Hepatocyte (in vitro differentiated cells): ENCODE data around the gene SPINK1. TPM values are rescaled to one million over a fixed set of nuclear protein-coding genes. Genes with fewer than 3 reads are reported as not detected.

Experiments
- DNase-seq: peaks from one replicate; pipeline ENCODE4 v3.0.0-alpha.2; 2016; ENCODE audit warnings: low spot score
- H2AFZ ChIP-seq: fragments of 200-600 bp; sonication (generic); 2 replicates; pipeline ENCODE4 v1.6.0; 2016; ENCODE audit warnings: antibody characterized with exemption, mild to moderate bottlenecking
- H3K27ac ChIP-seq: fragments of 200-600 bp; sonication (generic); 2 replicates; pipeline ENCODE4 v1.5.1; 2016; ENCODE audit warnings: mild to moderate bottlenecking
- H3K27me3 ChIP-seq: fragments of 200-600 bp; sonication (generic); 2 replicates; pipeline ENCODE4 v1.6.1; 2016
- H3K36me3 ChIP-seq: fragments of 200-600 bp; sonication (generic); replicated peaks from 2 replicates; pipeline ENCODE4 v1.5.1; 2016; ENCODE audit warnings: low read depth; ENCODE audit not compliant: insufficient read depth
- H3K4me1 ChIP-seq: fragments of 200-600 bp; sonication (generic); 2 replicates; pipeline ENCODE4 v1.5.1; 2016; ENCODE audit warnings: mild to moderate bottlenecking, moderate library complexity; ENCODE audit not compliant: insufficient read depth
- H3K4me2 ChIP-seq: fragments of 200-600 bp; sonication (generic); 2 replicates; pipeline ENCODE4 v1.6.0; 2016
- H3K4me3 ChIP-seq: fragments of 200-600 bp; sonication (generic); 2 replicates; pipeline ENCODE4 v1.5.1; 2016; ENCODE audit warnings: mild to moderate bottlenecking
- H3K79me2 ChIP-seq: fragments of 200-600 bp; sonication (generic); 2 replicates; pipeline ENCODE4 v1.6.0; 2017; ENCODE audit warnings: mild to moderate bottlenecking
- H3K9me2 ChIP-seq: fragments of 200-600 bp; sonication (generic); replicated peaks from 2 replicates; pipeline ENCODE4 v1.6.0; 2017; ENCODE audit warnings: mild to moderate bottlenecking; ENCODE audit not compliant: insufficient read depth
- H3K9me3 ChIP-seq: fragments of 200-600 bp; sonication (generic); 2 replicates; pipeline ENCODE4 v1.5.1; 2016; ENCODE audit warnings: low read depth, mild to moderate bottlenecking
- H4K20me1 ChIP-seq: fragments of 200-600 bp; sonication (generic); 2 replicates; pipeline ENCODE4 v1.6.0; 2016; ENCODE audit warnings: mild to moderate bottlenecking; ENCODE audit not compliant: insufficient read depth, poor library complexity, severe bottlenecking
- EZH2 ChIP-seq: fragments of 200-600 bp; sonication (generic); IDR thresholded peaks from 2 replicates; pipeline ENCODE4 v1.6.1; 2016; ENCODE audit warnings: antibody characterized with exemption, mild to moderate bottlenecking, borderline replicate concordance
- EZH2phosphoT487 ChIP-seq: fragments of 200-600 bp; sonication (generic); IDR thresholded peaks from one replicate; pipeline ENCODE4 v1.6.1; 2018; ENCODE audit warnings: antibody characterized with exemption, mild to moderate bottlenecking, low read depth, moderate library complexity; ENCODE audit not compliant: unreplicated experiment, severe bottlenecking
- WGBS: methylation state at CpG from one replicate; pipeline ENCODE4 v1.1.6; 2016; ENCODE audit warnings: low lambda C conversion rate; ENCODE audit errors: missing lambda C conversion rate; 5-methylcytosine and 5-hydroxymethylcytosine counted together
- polyA plus RNA-seq: library from polyadenylated mRNA; unstranded; fragments of >200 nt; fragmentation: Nextera tagmentation; extraction: Ambion mirVana; gene quantifications from 2 replicates; pipeline ENCODE4 v1.2.1, GENCODE V29; 2016
- total RNA-seq: library from RNA; depleted of rRNA; stranded (reverse); fragments of >200 nt; gene quantifications from 2 replicates; pipeline ENCODE4 v1.2.3, GENCODE V29; 2014
- TF ChIP-seq, protein P1 (sequence below): fragments of 200-600 bp; sonication (generic); IDR thresholded peaks from 2 replicates; pipeline ENCODE4 v1.5.1; 2016; ENCODE audit warnings: antibody characterized with exemption, mild to moderate bottlenecking; ENCODE audit not compliant: poor library complexity

Gene SPINK1
- total and polyA plus RNA-seq, 2 experiments from 2014 or later: 1,467 to 2,947 TPM

DNA sequence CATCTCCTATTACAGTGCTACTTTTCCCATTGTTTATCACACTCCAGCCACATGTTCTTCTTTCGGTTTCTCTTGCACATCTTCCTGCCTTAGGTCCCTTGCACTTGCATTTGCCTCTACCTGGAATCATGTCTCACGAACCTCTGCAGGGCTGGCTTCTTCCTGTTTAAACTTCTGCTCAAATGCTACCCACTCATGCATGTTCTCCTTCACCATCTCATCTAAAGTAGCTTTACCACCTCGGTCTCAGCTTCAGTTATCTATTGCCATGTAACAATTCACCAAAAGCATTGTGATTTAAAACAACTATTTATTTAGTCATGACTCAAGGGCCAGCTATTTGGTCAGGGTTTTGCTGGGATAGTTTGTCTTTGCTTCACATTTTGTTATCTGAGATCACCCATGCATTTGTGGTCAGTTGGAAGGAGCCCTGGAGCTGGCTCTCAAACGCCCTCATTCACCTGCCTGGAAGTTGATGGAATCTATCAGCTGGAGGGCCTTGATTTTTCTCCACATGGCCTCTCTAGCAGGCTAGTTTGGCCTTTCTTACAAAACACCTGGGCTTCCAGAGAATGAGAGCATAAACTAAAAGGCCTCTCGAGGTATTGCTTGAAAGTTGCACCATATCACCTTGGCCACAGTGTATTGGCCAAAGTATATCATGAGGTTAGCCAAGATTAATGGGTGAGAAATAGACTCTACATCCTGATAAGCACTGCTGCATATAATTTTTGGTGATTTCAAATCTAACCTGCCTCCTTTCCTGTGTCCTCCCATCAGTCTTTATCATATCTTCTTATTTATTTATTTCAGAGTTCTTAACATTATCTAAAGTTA, 21.4 kb downstream of the SPINK1 start:
- H3K4me1 ChIP-seq: no peaks in the 10 kb centered on the region
- no peaks in the 10 kb centered on the region for H3K9me3 ChIP-seq
- H2AFZ ChIP-seq: no peak overlapping the region
- H3K36me3 ChIP-seq: no peaks in the 10 kb centered on the region
- no peaks in the 10 kb centered on the region for H3K9me2 ChIP-seq
- H4K20me1 ChIP-seq: no peaks in the 10 kb centered on the region
- TF ChIP-seq EZH2: no peak
- TF ChIP-seq, protein P1, sequence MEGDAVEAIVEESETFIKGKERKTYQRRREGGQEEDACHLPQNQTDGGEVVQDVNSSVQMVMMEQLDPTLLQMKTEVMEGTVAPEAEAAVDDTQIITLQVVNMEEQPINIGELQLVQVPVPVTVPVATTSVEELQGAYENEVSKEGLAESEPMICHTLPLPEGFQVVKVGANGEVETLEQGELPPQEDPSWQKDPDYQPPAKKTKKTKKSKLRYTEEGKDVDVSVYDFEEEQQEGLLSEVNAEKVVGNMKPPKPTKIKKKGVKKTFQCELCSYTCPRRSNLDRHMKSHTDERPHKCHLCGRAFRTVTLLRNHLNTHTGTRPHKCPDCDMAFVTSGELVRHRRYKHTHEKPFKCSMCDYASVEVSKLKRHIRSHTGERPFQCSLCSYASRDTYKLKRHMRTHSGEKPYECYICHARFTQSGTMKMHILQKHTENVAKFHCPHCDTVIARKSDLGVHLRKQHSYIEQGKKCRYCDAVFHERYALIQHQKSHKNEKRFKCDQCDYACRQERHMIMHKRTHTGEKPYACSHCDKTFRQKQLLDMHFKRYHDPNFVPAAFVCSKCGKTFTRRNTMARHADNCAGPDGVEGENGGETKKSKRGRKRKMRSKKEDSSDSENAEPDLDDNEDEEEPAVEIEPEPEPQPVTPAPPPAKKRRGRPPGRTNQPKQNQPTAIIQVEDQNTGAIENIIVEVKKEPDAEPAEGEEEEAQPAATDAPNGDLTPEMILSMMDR: no peak
- TF ChIP-seq EZH2phosphoT487: no peak
- no peaks in the 10 kb centered on the region for H3K27me3 ChIP-seq
- no peak for DNase-seq
- no peak overlapping the region for H3K4me3 ChIP-seq
- no peaks in the 10 kb centered on the region for H3K79me2 ChIP-seq
- no peak overlapping the region for H3K27ac ChIP-seq
- 56% methylated on average over 5 of the region's 5 CpGs for WGBS
- H3K4me2 ChIP-seq: no peak overlapping the region

DNA sequence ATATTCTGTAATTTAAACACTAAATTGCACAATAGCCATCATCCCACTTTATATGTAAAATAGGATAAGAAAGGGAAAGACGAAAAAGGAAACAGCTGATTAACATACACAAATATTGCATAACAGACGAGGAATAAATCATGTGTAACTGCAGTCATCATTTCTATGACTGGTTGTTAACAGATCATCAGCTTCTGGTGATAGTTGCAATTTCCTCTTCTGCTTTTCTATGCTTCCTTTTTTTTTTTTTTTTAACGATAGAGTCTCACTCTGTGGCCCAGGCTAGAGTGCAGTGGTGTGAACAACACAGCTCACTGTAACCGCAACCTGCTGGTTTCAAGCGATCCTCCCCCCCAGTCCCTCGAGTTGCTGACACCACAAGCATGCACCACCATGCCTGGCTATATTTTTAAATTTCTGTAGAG, 26.4 kb downstream of the SPINK1 start:
- no peak for DNase-seq
- WGBS: 81% methylated on average over 6 of the region's 6 CpGs
- Histone ChIP-seq H3K79me2 (no peaks in the 10 kb centered on the region), H2AFZ (no peak overlapping the region), H3K9me2 (no peaks in the 10 kb centered on the region), H3K9me3 (no peaks in the 10 kb centered on the region), H3K27me3 (no peaks in the 10 kb centered on the region), H3K27ac (peak overlapping the region; percentile 29), H3K36me3 (no peaks in the 10 kb centered on the region), H3K4me1 (no peaks in the 10 kb centered on the region), H3K4me2 (no peak overlapping the region), H3K4me3 (no peak overlapping the region), H4K20me1 (no peaks in the 10 kb centered on the region)
- TF ChIP-seq EZH2phosphoT487 (no peak), EZH2 (no peak)
- TF ChIP-seq, protein P1: no peak

DNA sequence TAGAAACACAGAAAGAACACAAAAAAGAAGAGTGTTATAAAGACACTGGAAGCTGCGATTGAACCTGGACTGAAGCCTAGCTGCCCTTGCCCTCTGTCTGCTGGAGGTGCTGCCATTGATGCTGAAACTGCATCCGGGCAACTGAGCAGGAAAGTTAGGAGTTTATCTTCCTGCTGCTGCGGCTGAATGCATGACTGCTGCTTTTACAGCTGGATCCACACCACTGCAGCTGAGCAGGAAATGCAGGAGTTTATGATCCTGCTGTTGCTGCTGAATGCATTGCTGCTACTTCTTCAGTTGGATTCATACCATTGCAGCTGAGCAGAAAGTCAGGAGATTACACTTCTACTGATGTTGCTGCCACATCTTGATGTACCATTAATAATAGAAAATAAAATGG, 27.1 kb downstream of the SPINK1 start:
- no peaks in the 10 kb centered on the region for H3K79me2 ChIP-seq
- no peak overlapping the region for H2AFZ ChIP-seq
- no peak for DNase-seq
- H3K4me1 ChIP-seq: no peaks in the 10 kb centered on the region
- H3K27ac ChIP-seq: no peak overlapping the region
- no peaks in the 10 kb centered on the region for H3K9me3 ChIP-seq
- no peaks in the 10 kb centered on the region for H3K36me3 ChIP-seq
- no peaks in the 10 kb centered on the region for H3K9me2 ChIP-seq
- no peak overlapping the region for H3K4me3 ChIP-seq
- H3K4me2 ChIP-seq: no peak overlapping the region
- TF ChIP-seq EZH2phosphoT487 (no peak), EZH2 (no peak)
- TF ChIP-seq, protein P1: no peak
- no peaks in the 10 kb centered on the region for H3K27me3 ChIP-seq
- H4K20me1 ChIP-seq: no peaks in the 10 kb centered on the region
- 79% methylated on average over 3 of the region's 3 CpGs for WGBS
